Measurements from ENCODE around the gene CARD11. TPM values are rescaled to one million over a fixed set of nuclear protein-coding genes. Genes with fewer than 3 reads are reported as not detected.

CARD11 gene
- total RNA-seq, 2 donors from 2014 or later, result 3.7 to 4.4 TPM

DNA sequence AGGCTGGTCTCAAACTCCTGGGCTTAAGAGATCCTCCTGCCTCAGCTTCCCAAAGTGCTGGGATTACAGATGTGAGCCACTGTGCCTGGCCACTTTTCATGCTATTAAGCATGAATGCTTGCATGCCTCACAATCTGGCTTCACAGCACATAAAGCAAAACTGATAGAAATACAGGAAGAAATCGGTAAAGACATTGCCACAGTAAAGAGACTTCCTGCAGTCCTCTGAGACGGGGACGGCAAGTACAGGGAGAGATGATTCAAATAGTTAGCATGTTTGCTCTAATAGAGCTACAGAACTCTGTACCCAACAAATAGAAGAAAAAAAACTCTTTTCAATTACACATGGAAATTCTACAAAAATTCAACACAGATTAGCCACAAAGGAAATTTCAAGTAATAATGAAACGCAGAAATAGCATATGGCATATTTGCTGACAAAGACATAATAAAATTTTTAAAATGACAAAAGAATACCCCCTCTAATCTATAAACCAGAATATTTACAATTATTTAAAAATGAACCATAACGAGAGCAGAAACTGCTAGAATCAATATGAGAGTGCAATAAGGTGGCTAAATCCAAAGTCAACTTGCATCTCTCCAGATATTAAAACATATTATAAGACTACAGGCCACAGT is 32.3 kb downstream of the CARD11 start:
- no peak for DNase-seq (ENCODE audit: low spot score)
- Histone ChIP-seq H3K9me3 (no peaks in the 10 kb centered on the region), H3K36me3 (no peaks in the 10 kb centered on the region), H3K27ac (no peak overlapping the region), H3K27me3 (replicated peaks; ENCODE audit: insufficient read depth) (no peaks in the 10 kb centered on the region), H3K4me3 (no peak overlapping the region), H3K4me1 (ENCODE audit: control insufficient read depth in 1 of 2, low read depth in 2 of 2) (no peaks in the 10 kb centered on the region)
- TF ChIP-seq, protein P1, sequence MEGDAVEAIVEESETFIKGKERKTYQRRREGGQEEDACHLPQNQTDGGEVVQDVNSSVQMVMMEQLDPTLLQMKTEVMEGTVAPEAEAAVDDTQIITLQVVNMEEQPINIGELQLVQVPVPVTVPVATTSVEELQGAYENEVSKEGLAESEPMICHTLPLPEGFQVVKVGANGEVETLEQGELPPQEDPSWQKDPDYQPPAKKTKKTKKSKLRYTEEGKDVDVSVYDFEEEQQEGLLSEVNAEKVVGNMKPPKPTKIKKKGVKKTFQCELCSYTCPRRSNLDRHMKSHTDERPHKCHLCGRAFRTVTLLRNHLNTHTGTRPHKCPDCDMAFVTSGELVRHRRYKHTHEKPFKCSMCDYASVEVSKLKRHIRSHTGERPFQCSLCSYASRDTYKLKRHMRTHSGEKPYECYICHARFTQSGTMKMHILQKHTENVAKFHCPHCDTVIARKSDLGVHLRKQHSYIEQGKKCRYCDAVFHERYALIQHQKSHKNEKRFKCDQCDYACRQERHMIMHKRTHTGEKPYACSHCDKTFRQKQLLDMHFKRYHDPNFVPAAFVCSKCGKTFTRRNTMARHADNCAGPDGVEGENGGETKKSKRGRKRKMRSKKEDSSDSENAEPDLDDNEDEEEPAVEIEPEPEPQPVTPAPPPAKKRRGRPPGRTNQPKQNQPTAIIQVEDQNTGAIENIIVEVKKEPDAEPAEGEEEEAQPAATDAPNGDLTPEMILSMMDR (IDR thresholded peaks at IDR 0.05), result no peak
- no peak for ATAC-seq (ENCODE audit: insufficient number of reproducible peaks, low FRiP score, low read depth)

DNA sequence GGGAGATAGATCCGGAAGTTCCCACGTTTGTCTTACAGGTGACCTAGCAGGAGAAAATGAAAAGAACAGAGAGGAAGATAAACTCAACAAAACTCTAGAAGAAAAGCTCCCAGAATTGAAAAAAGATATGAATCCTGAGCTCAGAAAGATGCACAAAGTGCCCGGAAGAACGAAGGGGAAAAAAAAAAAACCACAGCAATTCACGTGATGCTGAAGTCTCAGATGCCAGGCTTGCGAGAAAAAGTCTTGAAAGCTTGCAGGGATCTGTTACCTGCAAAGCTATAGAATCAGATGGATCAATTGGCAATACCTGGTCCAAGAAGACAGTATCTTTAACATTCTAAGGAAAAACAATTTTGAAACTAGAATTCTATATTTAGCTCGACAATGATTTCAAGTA is 33.5 kb downstream of the CARD11 start:
- H3K27ac ChIP-seq, result no peak overlapping the region
- no peaks in the 10 kb centered on the region for H3K9me3 ChIP-seq
- H3K4me3 ChIP-seq, result no peak overlapping the region
- no peaks in the 10 kb centered on the region for H3K4me1 ChIP-seq (ENCODE audit: control insufficient read depth in 1 of 2, low read depth in 2 of 2)
- no peaks in the 10 kb centered on the region for H3K27me3 ChIP-seq (replicated peaks; ENCODE audit: insufficient read depth)
- H3K36me3 ChIP-seq, result no peaks in the 10 kb centered on the region
- TF ChIP-seq, protein P1 (IDR thresholded peaks at IDR 0.05), result no peak
- DNase-seq (ENCODE audit: low spot score), result no peak
- ATAC-seq (ENCODE audit: insufficient number of reproducible peaks, low FRiP score, low read depth), result no peak

DNA sequence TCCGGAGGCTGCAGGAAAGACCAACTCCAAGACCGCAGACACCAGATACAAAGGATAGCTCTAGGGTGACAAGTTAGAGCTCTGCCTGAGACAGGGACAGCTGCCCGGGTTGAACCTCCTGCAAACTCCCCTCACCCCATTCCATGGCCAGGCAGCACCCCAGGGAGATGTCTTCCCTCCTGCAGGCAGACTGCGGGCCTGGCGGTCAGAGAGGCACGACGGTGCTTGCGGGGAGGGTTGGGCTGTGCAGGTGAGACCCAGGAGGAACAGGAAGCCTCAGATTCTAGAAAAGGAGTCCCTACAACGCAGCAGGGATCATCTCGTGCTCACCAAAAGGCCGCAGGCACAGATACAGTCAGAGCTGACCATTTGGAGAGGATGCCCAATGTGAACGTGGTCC is 34.6 kb downstream of the CARD11 start:
- Histone ChIP-seq H3K36me3 (no peaks in the 10 kb centered on the region), H3K4me1 (ENCODE audit: control insufficient read depth in 1 of 2, low read depth in 2 of 2) (no peaks in the 10 kb centered on the region), H3K4me3 (no peak overlapping the region), H3K27ac (no peak overlapping the region), H3K27me3 (replicated peaks; ENCODE audit: insufficient read depth) (no peaks in the 10 kb centered on the region), H3K9me3 (no peaks in the 10 kb centered on the region)
- DNase-seq (ENCODE audit: low spot score) (no peak), ATAC-seq (ENCODE audit: insufficient number of reproducible peaks, low FRiP score, low read depth) (no peak)
- TF ChIP-seq, protein P1 (IDR thresholded peaks at IDR 0.05), result no peak

DNA sequence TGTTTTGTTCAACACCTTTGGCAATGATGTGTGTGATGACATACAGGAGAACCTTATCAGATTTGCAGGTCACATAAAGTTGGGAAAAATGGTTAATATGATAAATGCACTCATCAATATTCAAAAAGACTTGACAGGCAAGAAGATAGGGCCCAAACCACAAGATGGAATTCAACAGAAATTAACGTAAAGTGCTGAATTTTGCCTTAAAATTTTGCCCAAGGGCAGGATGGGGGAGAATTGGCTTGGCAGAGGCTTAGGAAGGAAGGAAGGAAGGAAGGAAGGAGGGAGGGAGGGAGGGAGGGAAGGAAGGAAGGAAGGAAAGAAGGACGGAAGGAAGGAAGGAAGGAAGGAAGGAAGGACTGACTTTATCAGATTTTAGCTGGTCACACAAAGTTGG is 35.3 kb downstream of the CARD11 start:
- no peak for ATAC-seq (ENCODE audit: insufficient number of reproducible peaks, low FRiP score, low read depth)
- no peak for DNase-seq (ENCODE audit: low spot score)
- TF ChIP-seq, protein P1 (IDR thresholded peaks at IDR 0.05), result no peak
- no peaks in the 10 kb centered on the region for H3K27me3 ChIP-seq (replicated peaks; ENCODE audit: insufficient read depth)
- H3K9me3 ChIP-seq, result no peaks in the 10 kb centered on the region
- no peaks in the 10 kb centered on the region for H3K4me1 ChIP-seq (ENCODE audit: control insufficient read depth in 1 of 2, low read depth in 2 of 2)
- H3K36me3 ChIP-seq, result no peaks in the 10 kb centered on the region
- no peak overlapping the region for H3K4me3 ChIP-seq
- H3K27ac ChIP-seq, result no peak overlapping the region

DNA sequence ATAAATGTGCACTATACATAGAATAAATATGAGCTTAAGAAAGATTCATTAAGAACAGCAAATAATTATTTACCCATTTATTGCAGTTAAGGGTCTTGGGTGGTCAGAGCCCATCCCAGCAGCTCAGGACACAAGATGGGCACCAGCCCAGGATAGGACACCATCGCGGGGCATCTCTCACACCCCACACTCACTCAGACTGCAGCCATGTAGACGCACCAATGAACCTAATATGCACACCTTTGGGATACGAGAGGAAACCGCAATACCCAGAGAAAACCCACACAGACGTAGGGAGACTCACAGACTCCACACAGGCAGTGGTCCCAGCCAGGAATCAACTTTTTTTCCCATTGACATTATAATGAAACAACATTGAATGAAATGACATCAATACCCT is 36.0 kb downstream of the CARD11 start:
- Histone ChIP-seq H3K4me1 (ENCODE audit: control insufficient read depth in 1 of 2, low read depth in 2 of 2) (no peaks in the 10 kb centered on the region), H3K9me3 (no peaks in the 10 kb centered on the region), H3K4me3 (no peak overlapping the region), H3K36me3 (no peaks in the 10 kb centered on the region), H3K27ac (no peak overlapping the region), H3K27me3 (replicated peaks; ENCODE audit: insufficient read depth) (no peaks in the 10 kb centered on the region)
- ATAC-seq (ENCODE audit: insufficient number of reproducible peaks, low FRiP score, low read depth) (no peak), DNase-seq (ENCODE audit: low spot score) (no peak)
- TF ChIP-seq, protein P1 (IDR thresholded peaks at IDR 0.05), result no peak
